Measurements from ENCODE around the gene RPS15. TPM values are rescaled to one million over a fixed set of nuclear protein-coding genes. Genes with fewer than 3 reads are reported as not detected.

The RPS15 gene
- total and polyA plus RNA-seq, 2 of the 13 experiments (the other 11 are each of a cell fraction or from before 2014, with no cell fraction given), result 695 to 1,411 TPM

DNA sequence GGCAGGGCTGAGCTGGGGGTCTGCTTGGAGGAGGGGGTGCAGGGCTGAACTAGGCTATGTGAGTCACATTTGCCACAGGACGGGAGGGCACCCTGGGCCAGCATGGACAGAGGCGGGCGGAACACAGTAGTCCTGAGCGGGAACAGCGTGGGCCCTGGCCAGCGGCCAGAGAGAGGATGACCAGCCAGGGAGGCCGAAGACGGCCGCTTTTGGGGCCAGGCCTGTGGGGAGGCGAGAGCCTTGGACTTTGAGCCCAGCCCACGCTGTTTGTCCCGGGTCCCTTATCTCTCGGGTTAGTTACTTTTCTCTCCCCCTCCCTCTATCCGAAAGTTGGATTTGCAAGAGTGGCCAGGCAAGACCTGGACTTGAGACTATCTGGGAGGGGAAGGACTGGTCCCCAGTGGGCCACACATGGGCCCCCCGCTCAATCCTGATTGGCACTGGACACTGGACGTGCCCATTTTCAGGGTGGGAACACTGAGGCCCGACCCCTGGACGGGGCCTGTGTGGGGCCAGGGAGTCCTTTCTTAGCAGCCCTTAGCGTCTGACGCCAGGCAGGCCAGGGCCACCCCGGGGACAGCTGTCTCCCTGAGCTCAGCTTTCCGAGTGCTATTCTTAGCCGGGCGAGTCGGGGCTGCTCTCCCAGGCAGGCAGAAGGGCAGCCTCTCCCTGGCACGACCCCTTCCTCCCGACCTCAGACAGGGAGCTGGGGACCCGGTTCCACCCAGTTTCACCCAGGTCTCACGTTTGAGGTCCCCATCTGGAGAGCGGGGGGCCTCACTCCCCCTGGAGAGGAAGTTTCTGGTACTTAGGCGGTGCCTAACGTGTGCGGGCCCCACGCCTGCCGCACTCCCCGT, 37.7 kb upstream of the RPS15 start (continued):
- TF ChIP-seq THAP9 (CRISPR knock-in tag; IDR thresholded peaks at IDR 0.05; ENCODE audit: borderline replicate concordance) (no peak), SNAPC2 (CRISPR knock-in tag; IDR thresholded peaks at IDR 0.05) (0 out of 2 replicates have a peak, but pooled peaks have one; percentile 38), ZNF891 (CRISPR knock-in tag; IDR thresholded peaks at IDR 0.05) (peak; percentile 75), ZNF839 (CRISPR knock-in tag; IDR thresholded peaks at IDR 0.05; ENCODE audit: borderline replicate concordance) (no peak), TEAD2 (CRISPR knock-in tag; IDR thresholded peaks at IDR 0.05) (no peak), ZMYM2 (CRISPR knock-in tag; IDR thresholded peaks at IDR 0.05) (peak; percentile 91), ZNF713 (CRISPR knock-in tag; IDR thresholded peaks at IDR 0.05) (0 out of 2 replicates have a peak, but pooled peaks have one; percentile 52), FOXK1 (CRISPR knock-in tag; IDR thresholded peaks at IDR 0.05; ENCODE audit: borderline replicate concordance, low read depth) (peak; percentile 11; the same call in 1 of the 2 replicates), ZNF678 (CRISPR knock-in tag; IDR thresholded peaks at IDR 0.05) (no peak), NFE2L2 (IDR thresholded peaks at IDR 0.05; ENCODE audit: low read length) (no peak), U2AF1 (optimal IDR thresholded peaks at IDR 0.05; ENCODE audit: low read depth, low read length) (no peak), ZNF124 (CRISPR knock-in tag; IDR thresholded peaks at IDR 0.05) (0 out of 2 replicates have a peak, but pooled peaks have one; percentile 47), ZNF383 (CRISPR knock-in tag; IDR thresholded peaks at IDR 0.05; ENCODE audit: borderline replicate concordance) (no peak), KLF11 (CRISPR knock-in tag; IDR thresholded peaks at IDR 0.05) (no peak; the same call in 1 of the 2 replicates), DDIT3 (CRISPR knock-in tag; IDR thresholded peaks at IDR 0.05) (no peak), ZC3H13 (CRISPR knock-in tag; IDR thresholded peaks at IDR 0.05) (peak; percentile 74; the same call in 1 of the 2 replicates), JARID2 (CRISPR knock-in tag; IDR thresholded peaks at IDR 0.05; ENCODE audit: insufficient replicate concordance) (no peak), ETV6 (CRISPR knock-in tag; conservative IDR thresholded peaks at IDR 0.05) (no peak)
- TF ChIP-seq, protein P1, sequence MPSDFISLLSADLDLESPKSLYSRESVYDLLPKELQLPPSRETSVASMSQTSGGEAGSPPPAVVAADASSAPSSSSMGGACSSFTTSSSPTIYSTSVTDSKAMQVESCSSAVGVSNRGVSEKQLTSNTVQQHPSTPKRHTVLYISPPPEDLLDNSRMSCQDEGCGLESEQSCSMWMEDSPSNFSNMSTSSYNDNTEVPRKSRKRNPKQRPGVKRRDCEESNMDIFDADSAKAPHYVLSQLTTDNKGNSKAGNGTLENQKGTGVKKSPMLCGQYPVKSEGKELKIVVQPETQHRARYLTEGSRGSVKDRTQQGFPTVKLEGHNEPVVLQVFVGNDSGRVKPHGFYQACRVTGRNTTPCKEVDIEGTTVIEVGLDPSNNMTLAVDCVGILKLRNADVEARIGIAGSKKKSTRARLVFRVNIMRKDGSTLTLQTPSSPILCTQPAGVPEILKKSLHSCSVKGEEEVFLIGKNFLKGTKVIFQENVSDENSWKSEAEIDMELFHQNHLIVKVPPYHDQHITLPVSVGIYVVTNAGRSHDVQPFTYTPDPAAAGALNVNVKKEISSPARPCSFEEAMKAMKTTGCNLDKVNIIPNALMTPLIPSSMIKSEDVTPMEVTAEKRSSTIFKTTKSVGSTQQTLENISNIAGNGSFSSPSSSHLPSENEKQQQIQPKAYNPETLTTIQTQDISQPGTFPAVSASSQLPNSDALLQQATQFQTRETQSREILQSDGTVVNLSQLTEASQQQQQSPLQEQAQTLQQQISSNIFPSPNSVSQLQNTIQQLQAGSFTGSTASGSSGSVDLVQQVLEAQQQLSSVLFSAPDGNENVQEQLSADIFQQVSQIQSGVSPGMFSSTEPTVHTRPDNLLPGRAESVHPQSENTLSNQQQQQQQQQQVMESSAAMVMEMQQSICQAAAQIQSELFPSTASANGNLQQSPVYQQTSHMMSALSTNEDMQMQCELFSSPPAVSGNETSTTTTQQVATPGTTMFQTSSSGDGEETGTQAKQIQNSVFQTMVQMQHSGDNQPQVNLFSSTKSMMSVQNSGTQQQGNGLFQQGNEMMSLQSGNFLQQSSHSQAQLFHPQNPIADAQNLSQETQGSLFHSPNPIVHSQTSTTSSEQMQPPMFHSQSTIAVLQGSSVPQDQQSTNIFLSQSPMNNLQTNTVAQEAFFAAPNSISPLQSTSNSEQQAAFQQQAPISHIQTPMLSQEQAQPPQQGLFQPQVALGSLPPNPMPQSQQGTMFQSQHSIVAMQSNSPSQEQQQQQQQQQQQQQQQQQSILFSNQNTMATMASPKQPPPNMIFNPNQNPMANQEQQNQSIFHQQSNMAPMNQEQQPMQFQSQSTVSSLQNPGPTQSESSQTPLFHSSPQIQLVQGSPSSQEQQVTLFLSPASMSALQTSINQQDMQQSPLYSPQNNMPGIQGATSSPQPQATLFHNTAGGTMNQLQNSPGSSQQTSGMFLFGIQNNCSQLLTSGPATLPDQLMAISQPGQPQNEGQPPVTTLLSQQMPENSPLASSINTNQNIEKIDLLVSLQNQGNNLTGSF (CRISPR knock-in tag; IDR thresholded peaks at IDR 0.05), result 0 out of 2 replicates have a peak, but pooled peaks have one; percentile 13
- TF ChIP-seq, protein P2, sequence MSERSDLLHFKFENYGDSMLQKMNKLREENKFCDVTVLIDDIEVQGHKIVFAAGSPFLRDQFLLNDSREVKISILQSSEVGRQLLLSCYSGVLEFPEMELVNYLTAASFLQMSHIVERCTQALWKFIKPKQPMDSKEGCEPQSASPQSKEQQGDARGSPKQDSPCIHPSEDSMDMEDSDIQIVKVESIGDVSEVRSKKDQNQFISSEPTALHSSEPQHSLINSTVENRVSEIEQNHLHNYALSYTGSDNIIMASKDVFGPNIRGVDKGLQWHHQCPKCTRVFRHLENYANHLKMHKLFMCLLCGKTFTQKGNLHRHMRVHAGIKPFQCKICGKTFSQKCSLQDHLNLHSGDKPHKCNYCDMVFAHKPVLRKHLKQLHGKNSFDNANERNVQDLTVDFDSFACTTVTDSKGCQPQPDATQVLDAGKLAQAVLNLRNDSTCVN (CRISPR knock-in tag; IDR thresholded peaks at IDR 0.05; ENCODE audit: borderline replicate concordance), result no peak
